Adipose tissue (tissue), 3 donors: ENCODE data around the gene PRSS57. TPM values are rescaled to one million over a fixed set of nuclear protein-coding genes. Genes with fewer than 3 reads are reported as not detected.
A peak's percentile ranks its signal among the peaks of the same experiment; 100 is the strongest.
"Not testable (repeated sequence)": the region's sequence is repeated elsewhere in the genome, so short reads cannot be mapped to it uniquely, and the experiment has no call there.

Experiments used
- H3K27ac ChIP-seq: one replicate; pipeline ENCODE4 v1.5.1; 2013; ENCODE audit warnings: low read depth, low read length
- WGBS, 3 donors: extraction: QIAGEN DNeasy Blood & Tissue Kit; methylation state at CpG; one replicate each; pipeline ENCODE4 v1.1.7; 2013; 5-methylcytosine and 5-hydroxymethylcytosine counted together
- polyA plus RNA-seq, 3 donors: library from polyadenylated mRNA; stranded (reverse); fragments of 200-250 nt; gene quantifications; one replicate each; pipeline ENCODE4 v1.2.3, GENCODE V29; 2013
- donor health status: healthy with polysubstance abuse.
- donor health status: Bipolar disorder and iron deficiency.
- donor health status: healthy.

PRSS57 gene
- polyA plus RNA-seq, 3 donors: 0.09 to 0.34 TPM; not detected in 1

GRCh38 chr19:679418-680286 is 15.6 kb downstream of the PRSS57 start:
- WGBS, 3 donors: 5 to 9% (median 7%) methylated on average over 43 to 66 of the region's 69 CpGs
- H3K27ac ChIP-seq: peak overlapping the region; percentile 46

- 88 to 96% (median 94%) methylated on average over 16 of the region's 16 CpGs for WGBS, 3 donors
- peak overlapping the region; percentile 46 for H3K27ac ChIP-seq
These were observed 16.4 kb downstream of the PRSS57 start for GRCh38 chr19:678791-679388.

- H3K27ac ChIP-seq: no peak overlapping the region
- WGBS, 3 donors: 48 to 60% (median 51%) methylated on average over 21 to 22 of the region's 22 CpGs
These were observed 17.4 kb downstream of the PRSS57 start for GRCh38 chr19:677601-678436.

GRCh38 chr19:677201-677600 is 18.1 kb downstream of the PRSS57 start:
- WGBS, 3 donors: 5 to 13% (median 11%) methylated on average over 12 to 15 of the region's 15 CpGs
- no peak overlapping the region for H3K27ac ChIP-seq

GRCh38 chr19:676339-677105 is 18.7 kb downstream of the PRSS57 start, which contains the start of gene FSTL3:
Gene FSTL3 (plus strand): TSS chr19:676392. CDS start chr19:676424, 32 bp downstream.
- WGBS, 3 donors: 4 to 7% (median 5%) methylated on average over 37 to 60 of the region's 63 CpGs
- H3K27ac ChIP-seq: peak within 1 kb of the TSS; percentile 67

- WGBS, 3 donors: 7 to 14% (median 8%) methylated on average over 18 to 31 of the region's 31 CpGs
- peak overlapping the region; percentile 67 for H3K27ac ChIP-seq
These were observed 19.3 kb downstream of the PRSS57 start for GRCh38 chr19:676007-676338.

- WGBS, 3 donors: 30 to 66% (median 58%) methylated on average over 29 to 38 of the region's 38 CpGs
- no peak overlapping the region for H3K27ac ChIP-seq
These were observed 20.7 kb downstream of the PRSS57 start for GRCh38 chr19:674282-675151.

- H3K27ac ChIP-seq: no peak overlapping the region
These were observed 24.6 kb downstream of the PRSS57 start for GRCh38 chr19:670609-671075.

GRCh38 chr19:668675-669434 is 26.4 kb downstream of the PRSS57 start:
- H3K27ac ChIP-seq: not testable (repeated sequence)
- 57 to 64% (median 59%) methylated on average over 12 of the region's 12 CpGs for WGBS, 3 donors

More at GRCh38 chr19:670609-671075, 24.6 kb downstream of the PRSS57 start:
- 74 to 79% (median 76%) methylated on average over 9 of the region's 9 CpGs for WGBS, 3 donors

GRCh38 chr19:666985-667573 is 28.2 kb downstream of the PRSS57 start:
- not testable (repeated sequence) for H3K27ac ChIP-seq
- 88 to 91% (median 89%) methylated on average over 24 to 38 of the region's 38 CpGs for WGBS, 3 donors

- 5 to 8% (median 7%) methylated on average over 24 of the region's 24 CpGs for WGBS, 3 donors
- H3K27ac ChIP-seq: no peak overlapping the region
These were observed 30.3 kb downstream of the PRSS57 start for GRCh38 chr19:664913-665443.

- peak overlapping the region; percentile 55 for H3K27ac ChIP-seq
- 43 to 52% (median 51%) methylated on average over 18 of the region's 18 CpGs for WGBS, 3 donors
These were observed 31.6 kb downstream of the PRSS57 start for GRCh38 chr19:663682-664117.

GRCh38 chr19:662962-663681 is 32.1 kb downstream of the PRSS57 start, which contains the start of gene RNF126:
Gene RNF126 (minus strand): TSS chr19:663214. CDS start chr19:663121, 93 bp downstream.
- peak within 1 kb of the TSS; percentile 55 for H3K27ac ChIP-seq
- WGBS, 3 donors: 1% methylated on average over 63 to 97 of the region's 97 CpGs

- no peak overlapping the region for H3K27ac ChIP-seq
- 0 to 1% (median 1%) methylated on average over 69 to 81 of the region's 81 CpGs for WGBS, 3 donors
These were observed 32.9 kb downstream of the PRSS57 start for GRCh38 chr19:662207-662961.
